A673 (cell line): Measurements from ENCODE around the gene CD6.

Experiments
- CTCF ChIP-seq: fragments of 300-800, 200-600 bp; sonication (generic); conservative IDR thresholded peaks from 2 replicates; pipeline ENCODE4 v1.5.1; 2017; ENCODE audit warnings: low read depth, mild to moderate bottlenecking, antibody characterized with exemption, low read length, moderate library complexity, mixed read lengths
- EZH2 ChIP-seq: fragments of 200-600 bp; sonication (generic); IDR thresholded peaks from 2 replicates; pipeline ENCODE4 v1.6.1; 2017; ENCODE audit warnings: borderline replicate concordance, low read depth, mild to moderate bottlenecking, mixed read lengths, antibody characterized with exemption, low read length; ENCODE audit not compliant: poor library complexity, severe bottlenecking

- TF ChIP-seq CTCF (no peak), EZH2 (no peak)
These were observed 13.2 kb downstream of the CD6 start for GRCh38 chr11:60984636-60985035.
